Lower lobe of right lung (tissue), 2 donors: ENCODE results near the gene PRDM16. TPM values are rescaled to one million over a fixed set of nuclear protein-coding genes. Genes with fewer than 3 reads are reported as not detected.

ENCODE experiments used
- ATAC-seq, 2 donors: fragments of 200-7000 bp; cut with Tn5 transposase; one replicate each; pipeline ENCODE4 v1.9.1; 2020 to 2022; ENCODE audit warnings: mild to moderate bottlenecking in 2 of 2, moderate library complexity in 2 of 2
- DNase-seq: peaks from one replicate; pipeline ENCODE4 v3.0.0-alpha.2; 2020
- H3K27ac ChIP-seq: fragments of 200-600 bp; one replicate; pipeline ENCODE4 v1.8.0; 2022
- H3K27me3 ChIP-seq: fragments of 200-600 bp; one replicate; pipeline ENCODE4 v1.8.0; 2022; ENCODE audit warnings: low read depth
- H3K36me3 ChIP-seq: fragments of 200-600 bp; one replicate; pipeline ENCODE4 v1.8.0; 2022; ENCODE audit warnings: mild to moderate bottlenecking
- H3K4me1 ChIP-seq: fragments of 200-600 bp; one replicate; pipeline ENCODE4 v1.8.0; 2022
- H3K4me3 ChIP-seq: fragments of 200-600 bp; one replicate; pipeline ENCODE4 v1.8.0; 2022; ENCODE audit warnings: mild to moderate bottlenecking
- H3K9me3 ChIP-seq: fragments of 200-600 bp; one replicate; pipeline ENCODE4 v1.8.0; 2022
- intact Hi-C: fragments of 100-400 bp; cut with DNase I; formaldehyde crosslinking; loops from one replicate; pipeline ENCODE4 v1.11.0; 2022
- total RNA-seq: library from RNA; stranded (reverse); fragmentation: NEBNext Ultra II Directional; extraction: Animal tissue kit (Norgen Biotek cat#: 25700); gene quantifications from one replicate; pipeline ENCODE4 v1.2.1, GENCODE V29; 2021
- TF ChIP-seq, protein P1 (sequence below): fragments of 200-600 bp; IDR thresholded peaks from one replicate; pipeline ENCODE4 v1.8.0; 2022; ENCODE audit warnings: antibody characterized with exemption, mild to moderate bottlenecking
- donor health status: DM: no; HTN: yes; CAD: no; lungs with severe emphysema.

PRDM16 gene
- total RNA-seq, 1 donor from 2014 or later = 19.2 TPM

DNA sequence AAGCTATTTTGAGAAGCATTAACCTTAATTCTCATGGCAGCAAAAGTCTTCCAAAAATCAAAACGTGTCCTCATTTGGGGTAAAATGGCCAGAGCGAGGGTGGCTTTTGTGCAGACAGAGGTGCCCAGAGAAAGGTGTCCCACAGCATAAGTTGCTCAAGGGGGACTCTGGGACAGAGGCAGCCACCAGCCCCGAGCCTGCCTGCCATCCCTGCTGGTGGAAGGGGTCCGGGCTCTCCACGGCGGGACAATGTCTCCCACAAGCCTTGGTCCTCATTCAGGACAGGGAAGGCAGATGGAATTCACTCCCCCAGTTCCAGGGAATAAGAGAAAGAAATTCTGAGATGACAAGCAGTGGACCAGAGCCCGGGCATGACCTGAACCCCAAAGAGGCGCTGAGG lies 372.9 kb downstream of the PRDM16 start:
- Histone ChIP-seq H3K36me3 (no peaks in the 10 kb centered on the region), H3K4me3 (no peak overlapping the region), H3K27ac (no peak overlapping the region), H3K27me3 (peaks cover 32% of the 10 kb centered on the region), H3K4me1 (no peaks in the 10 kb centered on the region), H3K9me3 (peaks cover 9% of the 10 kb centered on the region)
- intact Hi-C loops = no loop called here
- TF ChIP-seq, protein P1, sequence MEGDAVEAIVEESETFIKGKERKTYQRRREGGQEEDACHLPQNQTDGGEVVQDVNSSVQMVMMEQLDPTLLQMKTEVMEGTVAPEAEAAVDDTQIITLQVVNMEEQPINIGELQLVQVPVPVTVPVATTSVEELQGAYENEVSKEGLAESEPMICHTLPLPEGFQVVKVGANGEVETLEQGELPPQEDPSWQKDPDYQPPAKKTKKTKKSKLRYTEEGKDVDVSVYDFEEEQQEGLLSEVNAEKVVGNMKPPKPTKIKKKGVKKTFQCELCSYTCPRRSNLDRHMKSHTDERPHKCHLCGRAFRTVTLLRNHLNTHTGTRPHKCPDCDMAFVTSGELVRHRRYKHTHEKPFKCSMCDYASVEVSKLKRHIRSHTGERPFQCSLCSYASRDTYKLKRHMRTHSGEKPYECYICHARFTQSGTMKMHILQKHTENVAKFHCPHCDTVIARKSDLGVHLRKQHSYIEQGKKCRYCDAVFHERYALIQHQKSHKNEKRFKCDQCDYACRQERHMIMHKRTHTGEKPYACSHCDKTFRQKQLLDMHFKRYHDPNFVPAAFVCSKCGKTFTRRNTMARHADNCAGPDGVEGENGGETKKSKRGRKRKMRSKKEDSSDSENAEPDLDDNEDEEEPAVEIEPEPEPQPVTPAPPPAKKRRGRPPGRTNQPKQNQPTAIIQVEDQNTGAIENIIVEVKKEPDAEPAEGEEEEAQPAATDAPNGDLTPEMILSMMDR = no peak
- DNase-seq (no peak), ATAC-seq (no peak)

DNA sequence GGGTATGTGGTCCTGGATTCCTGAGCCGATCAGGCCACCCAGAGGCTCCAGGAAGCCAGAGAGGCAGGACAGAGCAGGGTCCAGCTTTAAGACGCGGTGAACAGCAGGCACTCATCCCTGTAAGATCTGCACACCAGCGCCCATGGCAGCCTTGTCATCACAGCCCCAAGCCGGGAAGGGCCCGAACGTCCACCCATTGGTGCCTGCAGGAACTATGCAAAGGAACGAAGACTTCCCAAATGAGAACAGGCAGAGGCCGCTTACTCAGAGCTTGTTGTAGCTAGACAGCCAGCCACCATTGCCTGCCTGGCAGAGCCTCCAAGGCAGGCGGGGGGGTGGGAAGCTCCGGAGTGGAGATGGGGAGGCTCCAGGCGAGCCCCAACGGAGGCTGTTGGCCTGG lies 373.3 kb downstream of the PRDM16 start:
- no peaks in the 10 kb centered on the region for H3K4me1 ChIP-seq
- DNase-seq = no peak
- intact Hi-C loops = no loop called here
- peaks cover 32% of the 10 kb centered on the region for H3K27me3 ChIP-seq
- TF ChIP-seq, protein P1 = no peak
- no peak for ATAC-seq
- no peaks in the 10 kb centered on the region for H3K36me3 ChIP-seq
- peaks cover 9% of the 10 kb centered on the region for H3K9me3 ChIP-seq
- H3K27ac ChIP-seq = no peak overlapping the region
- H3K4me3 ChIP-seq = no peak overlapping the region

DNA sequence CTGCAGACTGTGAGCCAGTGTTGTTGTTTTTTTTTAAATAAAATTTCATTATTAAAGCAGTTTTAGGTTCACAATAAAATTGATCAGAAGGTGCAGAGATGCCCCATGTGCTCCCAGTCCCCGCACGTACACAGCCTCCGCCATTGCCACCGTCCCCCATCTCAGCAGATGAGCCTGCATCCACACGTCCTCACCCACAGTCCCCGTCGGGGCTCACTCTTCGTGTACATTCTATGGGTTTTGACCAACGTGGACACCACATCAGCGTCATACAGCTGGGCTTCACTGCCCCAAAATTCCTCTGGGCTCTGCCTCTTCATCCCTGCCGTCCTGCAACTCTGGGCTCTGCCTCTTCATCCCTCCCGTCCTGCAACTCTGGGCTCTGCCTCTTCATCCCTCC lies 373.9 kb downstream of the PRDM16 start:
- ATAC-seq = no peak
- H3K27me3 ChIP-seq = peaks cover 32% of the 10 kb centered on the region

DNA sequence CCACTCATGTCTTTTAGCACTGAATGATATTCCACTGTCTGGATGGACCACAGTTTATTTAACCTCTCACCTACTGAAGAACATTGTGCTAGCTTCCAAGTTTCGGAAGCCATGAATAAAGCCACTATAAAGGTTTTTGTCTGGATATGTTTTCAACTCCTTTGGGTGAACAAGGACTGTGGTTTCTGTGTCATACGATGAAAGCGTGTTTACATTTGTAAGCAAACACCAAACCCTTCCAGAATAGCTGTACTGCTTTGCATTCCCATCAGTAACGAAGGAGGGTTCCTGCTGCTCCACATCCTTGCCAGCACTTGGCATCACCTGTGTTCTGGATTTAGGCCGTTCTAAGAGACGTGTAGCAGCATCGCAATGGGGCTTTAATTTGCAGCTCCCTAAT lies 374.8 kb downstream of the PRDM16 start:
- ATAC-seq (no peak), DNase-seq (no peak)
- TF ChIP-seq, protein P1 = no peak
- H3K4me3 ChIP-seq = no peak overlapping the region
- H3K36me3 ChIP-seq = no peaks in the 10 kb centered on the region
- intact Hi-C loops = no loop called here
- H3K27ac ChIP-seq = no peak overlapping the region
- H3K4me1 ChIP-seq = no peaks in the 10 kb centered on the region
- peaks cover 9% of the 10 kb centered on the region for H3K9me3 ChIP-seq
- H3K27me3 ChIP-seq = peaks cover 27% of the 10 kb centered on the region

More for the DNA sequence above, 373.9 kb downstream of the PRDM16 start:
- no peak for DNase-seq
- no peaks in the 10 kb centered on the region for H3K36me3 ChIP-seq
- H3K4me1 ChIP-seq = no peaks in the 10 kb centered on the region
- intact Hi-C loops = no loop called here
- no peak overlapping the region for H3K4me3 ChIP-seq
- H3K27ac ChIP-seq = no peak overlapping the region
- H3K9me3 ChIP-seq = peaks cover 9% of the 10 kb centered on the region
- TF ChIP-seq, protein P1 = no peak

DNA sequence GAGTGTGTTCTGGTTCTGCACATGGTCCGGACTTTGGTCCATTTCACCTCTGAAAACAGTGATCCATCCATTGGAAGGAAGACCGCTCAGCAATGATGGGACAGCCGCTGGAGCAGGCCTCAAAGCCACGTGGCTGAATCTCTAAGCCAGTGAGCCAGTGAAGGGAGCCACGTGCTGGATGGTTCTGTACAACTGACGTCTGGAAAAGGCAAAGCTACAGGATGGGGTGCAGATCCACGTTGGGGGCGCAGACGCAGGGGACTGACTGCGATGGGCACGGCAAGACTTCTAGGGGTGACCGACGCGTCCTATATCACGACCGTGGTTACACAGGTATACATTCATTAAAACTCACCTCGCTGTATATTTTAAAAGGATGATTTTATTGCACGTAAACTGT lies 375.3 kb downstream of the PRDM16 start:
- DNase-seq (no peak), ATAC-seq (no peak)
- H3K4me1 ChIP-seq = no peaks in the 10 kb centered on the region
- intact Hi-C loops = no loop called here
- H3K36me3 ChIP-seq = no peaks in the 10 kb centered on the region
- peaks cover 9% of the 10 kb centered on the region for H3K9me3 ChIP-seq
- TF ChIP-seq, protein P1 = no peak
- H3K4me3 ChIP-seq = no peak overlapping the region
- peaks cover 25% of the 10 kb centered on the region for H3K27me3 ChIP-seq
- no peak overlapping the region for H3K27ac ChIP-seq

DNA sequence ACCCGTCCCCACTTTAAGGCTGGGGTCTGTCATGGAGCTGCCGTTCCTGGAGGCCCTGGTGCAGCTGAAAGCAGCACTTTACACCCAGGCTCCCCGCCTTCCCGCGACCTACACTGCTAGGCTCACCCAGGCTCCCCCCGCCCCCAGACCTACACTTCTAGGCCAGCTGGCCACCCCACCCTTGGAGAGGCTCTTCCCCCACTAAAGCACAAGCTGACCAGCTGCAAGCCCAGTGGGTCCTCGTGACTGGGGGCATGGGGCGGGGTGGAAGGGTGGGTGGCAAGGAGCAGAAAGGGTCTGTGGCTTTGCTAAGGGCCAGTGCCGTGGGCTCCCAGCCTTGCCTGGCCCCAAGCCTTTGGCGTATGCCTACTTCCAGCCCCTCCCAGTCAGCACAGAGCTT lies 375.7 kb downstream of the PRDM16 start:
- Histone ChIP-seq H3K36me3 (no peaks in the 10 kb centered on the region), H3K4me1 (no peaks in the 10 kb centered on the region), H3K27me3 (peaks cover 20% of the 10 kb centered on the region), H3K27ac (no peak overlapping the region), H3K9me3 (peaks cover 9% of the 10 kb centered on the region), H3K4me3 (no peak overlapping the region)
- intact Hi-C loops = no loop called here
- DNase-seq (no peak), ATAC-seq (no peak)
- TF ChIP-seq, protein P1 = no peak
